GM18867 (cell line): ENCODE measurements around the gene HNRNPK.
"Not testable (repeated sequence)": the region's sequence is repeated elsewhere in the genome, so short reads cannot be mapped to it uniquely, and the experiment has no call there.

Experiments used
- ATAC-seq: cut with Tn5 transposase; IDR thresholded peaks from one replicate; pipeline ENCODE4 v1.9.1; 2021; ENCODE audit warnings: mild to moderate bottlenecking, moderate library complexity; ENCODE audit not compliant: unreplicated experiment

The HNRNPK gene

DNA sequence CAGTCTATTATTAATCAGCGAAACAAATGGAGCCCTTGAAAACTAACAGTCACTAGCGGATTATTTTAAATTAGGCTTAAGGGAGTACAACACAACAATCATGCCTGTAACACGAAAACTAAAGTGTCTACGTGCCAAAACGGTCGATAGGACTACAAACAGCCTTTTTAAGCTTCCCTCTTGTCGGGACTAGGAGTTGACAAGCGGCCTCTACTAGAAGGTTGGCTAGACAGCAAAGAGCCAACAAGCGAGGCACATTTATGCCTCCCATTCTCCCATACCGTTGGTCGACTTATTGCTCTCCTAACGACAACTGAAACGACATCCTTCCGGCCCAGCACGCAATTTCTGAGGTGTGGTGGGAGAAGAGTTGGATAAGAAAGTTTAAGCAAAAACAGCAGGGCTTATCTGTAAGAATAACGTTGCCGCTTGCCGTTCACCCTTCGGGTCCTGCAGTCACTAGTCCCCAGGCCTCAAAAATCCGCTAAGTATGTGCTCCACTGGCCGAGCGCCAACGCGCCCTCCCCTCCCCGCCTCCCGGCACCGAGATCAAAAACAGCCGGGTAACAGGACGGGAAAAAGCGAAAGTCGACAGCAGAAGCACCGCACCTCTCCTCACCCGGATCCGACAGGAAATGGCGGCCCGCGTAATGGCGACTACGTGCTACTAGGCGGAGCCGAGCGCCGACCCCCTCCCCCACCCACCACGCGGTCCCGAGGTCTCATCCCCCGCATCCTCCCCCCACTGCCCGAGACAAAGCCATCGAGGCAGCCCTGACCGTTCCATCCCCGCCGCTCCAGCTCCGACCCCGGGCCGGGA, 813 bp downstream of the HNRNPK start:
- peak; percentile 29 for ATAC-seq

DNA sequence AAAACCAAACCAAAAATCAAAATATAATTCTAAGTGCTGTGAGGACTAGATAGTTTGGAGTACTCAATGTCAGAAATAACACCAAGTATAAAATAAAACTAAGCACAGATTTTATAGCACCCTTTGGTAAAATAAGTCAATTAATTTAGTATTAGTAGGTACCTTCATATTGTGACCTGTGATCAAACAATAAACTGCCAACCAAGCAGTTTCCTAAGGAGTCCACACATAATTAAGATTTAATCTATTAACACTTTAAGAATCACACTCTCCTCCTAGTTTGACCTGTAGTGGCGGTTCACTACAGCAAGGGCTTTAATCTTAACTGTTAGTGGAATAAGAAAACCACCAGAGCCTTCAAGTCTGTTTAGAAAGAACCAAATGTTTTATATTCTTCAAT, 2.8 kb downstream of the HNRNPK start:
- no peak for ATAC-seq

DNA sequence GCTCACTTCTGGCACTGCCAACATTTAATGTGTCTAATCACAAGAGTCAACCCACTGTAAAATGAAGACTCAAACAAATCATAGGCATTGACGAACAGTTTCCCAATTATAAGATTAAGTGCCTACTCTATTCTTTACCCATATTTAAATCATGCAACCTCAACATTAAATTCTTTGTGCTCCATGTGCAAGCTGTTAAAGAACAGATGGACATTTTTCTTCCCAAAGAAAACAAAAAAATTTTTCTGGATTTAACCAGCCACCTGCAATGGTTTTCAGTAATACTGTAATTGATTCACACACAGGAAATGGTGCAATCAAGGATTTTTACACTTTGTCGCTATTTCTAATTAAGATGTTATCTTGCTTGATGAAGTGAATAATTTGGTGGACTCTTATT, 3.6 kb downstream of the HNRNPK start:
- no peak for ATAC-seq

DNA sequence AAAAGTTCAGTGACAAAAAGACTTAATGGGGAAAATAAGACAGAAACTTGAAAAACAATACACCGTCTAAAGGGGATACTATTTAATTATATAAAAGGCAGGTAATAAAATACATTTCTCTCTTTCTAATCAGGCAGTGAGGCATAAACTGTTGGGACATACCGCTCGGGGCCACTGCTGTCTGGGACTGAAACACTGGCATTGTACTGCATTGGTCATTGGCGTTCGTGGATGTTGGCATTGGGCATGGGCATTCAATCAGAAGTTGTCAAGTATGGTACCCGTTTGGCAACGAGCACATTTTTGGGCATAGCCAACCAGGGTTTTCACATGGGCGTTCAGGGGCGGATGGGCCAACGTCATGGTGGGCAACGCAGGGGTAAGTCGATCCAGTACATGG, 4.7 kb downstream of the HNRNPK start:
- ATAC-seq = no peak

DNA sequence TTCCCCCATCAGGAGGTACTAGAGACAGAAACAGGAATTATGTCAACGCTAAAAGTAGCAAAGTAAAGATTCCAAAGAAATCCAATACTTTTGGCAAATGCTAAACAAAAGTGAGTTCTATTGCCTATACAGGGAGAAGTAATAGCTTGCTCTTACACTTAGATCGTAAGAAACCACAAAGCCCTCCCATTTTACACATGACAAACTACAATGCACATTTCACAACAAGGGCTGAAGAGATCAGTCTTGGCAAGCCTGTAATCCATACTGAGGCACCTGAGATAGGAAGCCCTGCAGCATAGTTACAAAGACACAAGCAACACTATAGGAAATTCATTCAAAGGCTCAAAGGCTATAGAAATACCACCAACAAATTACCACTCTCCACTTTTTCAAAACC, 7.7 kb downstream of the HNRNPK start:
- no peak for ATAC-seq

DNA sequence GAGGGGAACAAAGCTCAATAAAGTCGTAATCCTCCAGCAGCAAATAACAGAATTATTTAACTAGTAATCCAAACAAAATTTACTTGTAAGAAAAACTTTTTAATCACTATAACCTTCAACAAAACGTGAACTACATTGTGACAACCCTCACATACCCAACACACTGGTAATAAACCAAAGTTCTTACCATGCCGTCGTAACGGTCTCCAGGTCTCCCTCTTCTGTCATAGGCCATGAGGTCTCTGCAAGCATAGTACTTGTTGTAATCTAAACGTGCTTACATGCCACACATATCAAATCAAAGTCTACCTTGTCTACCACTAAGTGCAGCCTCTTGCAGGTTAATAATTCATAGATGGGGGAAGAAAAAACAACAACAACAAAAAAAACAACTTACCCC, 8.5 kb downstream of the HNRNPK start:
- ATAC-seq = no peak

DNA sequence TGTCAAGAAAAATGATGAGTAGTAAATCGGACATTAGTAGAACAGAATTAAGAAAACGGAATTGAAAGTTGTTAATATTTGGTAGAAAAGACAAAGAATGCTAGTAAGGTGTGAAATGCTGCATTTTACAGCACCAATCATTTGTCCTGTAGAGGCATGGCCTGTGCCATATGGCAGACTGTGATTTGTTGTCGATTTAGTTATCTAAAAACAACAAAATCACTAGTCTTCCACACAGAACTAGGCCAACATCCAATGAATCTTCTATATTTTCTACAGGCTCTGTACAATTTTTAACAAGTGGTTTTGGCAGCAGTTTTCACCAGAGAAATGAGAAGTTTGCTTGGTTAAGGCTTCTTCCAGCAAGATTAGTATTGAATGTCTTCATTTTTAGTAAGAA, 10.4 kb downstream of the HNRNPK start:
- no peak for ATAC-seq

DNA sequence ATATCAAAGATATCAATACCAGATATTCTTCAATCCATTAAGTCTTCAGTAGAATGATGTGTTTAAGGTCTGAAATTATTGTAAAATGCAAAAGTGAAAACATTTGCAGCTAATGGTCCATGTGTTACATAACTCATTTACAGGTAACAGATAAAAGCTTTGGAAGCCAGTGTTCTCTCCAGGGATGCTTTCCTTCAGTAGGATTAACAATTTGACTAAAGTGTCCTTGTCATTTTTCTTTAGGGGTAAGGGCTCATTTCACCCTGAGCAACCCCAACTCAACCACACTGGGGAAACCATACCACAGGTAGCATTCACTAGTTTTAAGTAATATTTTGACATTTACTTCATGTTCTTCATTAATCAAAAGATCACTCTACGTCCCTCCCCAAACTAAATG, 12.9 kb downstream of the HNRNPK start:
- ATAC-seq = no peak

DNA sequence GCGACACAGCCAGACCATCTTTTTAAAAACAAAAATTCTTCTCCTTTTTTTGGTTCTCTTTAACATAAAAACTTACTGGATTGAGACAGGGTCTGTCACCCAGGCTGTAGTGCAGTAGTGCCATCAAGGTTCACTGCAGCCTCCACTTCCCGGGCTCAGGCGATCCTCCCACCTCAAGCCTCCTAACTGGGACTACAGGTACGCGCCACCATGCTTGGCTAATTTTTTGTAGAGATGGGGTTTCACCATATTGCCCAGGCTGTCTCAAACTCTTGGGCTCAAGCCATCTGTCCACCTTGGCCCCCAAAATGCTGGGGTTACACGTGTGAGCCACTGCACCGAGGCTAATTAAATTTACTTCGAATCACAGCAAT, 13.8 kb downstream of the HNRNPK start:
- ATAC-seq = no peak

DNA sequence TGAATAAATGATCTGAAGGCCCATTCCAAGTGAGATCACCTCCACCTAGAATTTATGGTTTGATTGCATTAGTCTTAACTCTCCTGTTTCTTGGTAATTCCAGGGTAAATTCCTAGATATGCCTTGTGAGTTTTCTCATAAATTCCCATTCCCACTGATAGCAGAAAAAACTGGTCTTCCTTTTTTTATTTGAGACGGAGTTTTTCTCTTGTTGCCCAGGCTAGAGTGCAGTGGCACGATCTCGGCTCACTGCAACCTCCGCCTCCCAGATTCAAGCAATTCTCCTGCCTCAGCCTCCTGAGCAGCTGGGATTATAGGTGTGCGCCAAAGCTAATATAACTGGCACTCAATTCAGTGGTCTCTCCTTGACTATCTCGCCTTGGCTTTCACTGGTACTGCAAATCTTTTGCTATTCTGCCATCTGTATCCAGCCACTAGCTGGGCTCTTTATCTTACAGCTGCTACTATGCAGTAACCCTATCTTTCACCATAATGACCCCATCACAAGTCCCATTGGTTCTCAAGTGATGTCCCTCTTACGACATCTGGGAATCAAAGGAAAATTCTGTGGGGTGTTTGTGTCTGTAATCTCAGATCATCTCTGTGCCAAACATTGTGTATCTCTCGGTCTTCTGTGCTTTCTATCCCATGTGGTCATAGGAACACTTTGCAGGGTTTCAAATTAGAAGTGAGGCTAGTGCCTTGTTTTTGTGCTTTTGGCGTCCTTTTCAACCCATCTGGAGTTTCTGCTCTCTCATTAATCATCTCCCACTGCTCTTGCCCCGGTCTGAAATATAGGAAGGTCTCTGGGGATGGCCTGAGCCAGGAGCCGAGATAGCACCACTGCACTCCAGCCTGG, 14.4 kb downstream of the HNRNPK start:
- no peak for ATAC-seq

DNA sequence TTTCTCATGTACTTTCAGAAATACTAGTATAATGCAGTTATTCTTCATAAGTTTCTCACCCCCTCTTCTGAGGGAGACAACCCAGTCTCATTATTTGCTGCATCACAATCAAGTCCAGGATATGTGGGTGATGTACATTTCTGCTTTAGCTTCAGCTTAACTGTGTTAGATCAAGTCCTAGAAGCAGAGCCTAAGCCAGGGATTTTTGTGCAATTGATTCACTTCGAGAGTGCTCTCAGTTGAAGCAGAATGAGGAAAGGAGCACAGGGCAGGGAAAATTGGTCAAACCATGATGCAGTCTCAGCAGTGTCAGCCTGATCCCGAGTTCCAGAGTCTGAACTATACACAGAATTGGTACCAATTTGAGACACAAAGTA, 15.1 kb downstream of the HNRNPK start:
- ATAC-seq = no peak

DNA sequence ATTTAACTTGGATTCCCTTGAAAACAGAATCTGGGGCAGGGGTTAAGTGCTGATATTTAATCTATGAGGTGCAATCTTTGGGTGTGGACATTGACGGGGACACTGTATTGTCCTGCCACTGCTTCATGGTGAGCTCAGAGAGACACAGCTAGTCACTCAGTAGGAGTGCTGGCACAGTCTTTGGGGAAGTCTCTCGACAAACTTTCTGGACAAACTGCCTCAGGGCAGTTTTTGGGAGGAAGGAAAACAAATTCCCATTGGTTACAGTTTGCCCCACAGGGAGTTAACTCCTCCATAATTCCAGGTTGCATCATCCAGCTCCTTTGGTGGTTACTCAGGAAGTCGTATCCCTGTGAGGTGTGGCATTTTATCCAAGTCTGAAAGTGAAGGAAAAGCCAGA, 17.9 kb downstream of the HNRNPK start:
- ATAC-seq = no peak

DNA sequence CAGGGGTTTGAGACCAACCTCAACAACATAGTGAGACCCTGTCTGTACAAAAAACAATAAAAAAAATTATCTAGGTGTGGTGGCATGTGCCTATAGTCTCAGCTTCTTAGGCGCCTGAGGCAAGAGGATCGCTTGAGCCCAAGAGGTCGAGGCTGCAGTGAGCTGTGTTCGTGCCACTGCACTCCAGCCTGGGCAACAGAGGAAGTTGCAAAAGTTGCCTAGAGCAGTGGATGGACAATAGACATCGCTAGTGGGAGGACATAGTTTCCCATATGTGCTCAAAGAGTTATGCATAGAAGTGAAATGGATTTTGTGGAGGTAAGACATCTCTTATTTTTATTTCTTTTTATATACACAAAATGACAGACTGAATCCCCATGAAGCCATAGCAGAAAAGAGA, 19.0 kb downstream of the HNRNPK start:
- no peak for ATAC-seq

DNA sequence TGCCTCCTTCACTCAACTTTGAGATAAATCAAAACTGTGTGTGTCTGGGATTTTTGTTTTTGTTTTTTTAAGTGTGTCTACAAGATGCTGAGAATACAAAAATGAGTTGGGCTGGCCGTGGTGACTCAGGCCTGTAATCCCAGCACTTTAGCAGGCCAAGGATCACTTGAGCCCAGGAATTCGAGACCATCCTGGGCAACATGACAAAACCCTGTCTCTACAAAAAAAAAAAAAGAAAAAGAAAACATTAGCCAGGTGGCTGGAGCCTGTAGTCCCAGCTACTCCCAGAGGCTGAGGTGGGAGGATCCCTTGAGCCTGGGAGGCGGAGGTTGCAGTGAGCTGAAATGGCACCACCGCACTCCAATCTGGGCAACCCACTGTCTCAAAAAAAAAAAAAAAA, 21.0 kb downstream of the HNRNPK start:
- ATAC-seq = no peak

DNA sequence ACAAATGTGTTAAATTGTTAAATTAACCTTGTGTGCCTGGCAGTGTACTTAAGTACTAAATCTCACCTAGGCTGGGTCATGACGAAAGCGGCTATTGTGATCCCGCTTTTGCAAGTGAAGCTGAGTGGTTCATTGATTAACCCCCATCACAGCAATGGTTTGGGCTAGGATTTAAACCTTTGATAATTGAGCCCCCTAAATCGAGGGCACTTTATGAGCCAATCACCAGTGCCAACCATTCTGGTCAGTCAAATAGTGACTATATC, 22.8 kb downstream of the HNRNPK start:
- ATAC-seq = no peak

DNA sequence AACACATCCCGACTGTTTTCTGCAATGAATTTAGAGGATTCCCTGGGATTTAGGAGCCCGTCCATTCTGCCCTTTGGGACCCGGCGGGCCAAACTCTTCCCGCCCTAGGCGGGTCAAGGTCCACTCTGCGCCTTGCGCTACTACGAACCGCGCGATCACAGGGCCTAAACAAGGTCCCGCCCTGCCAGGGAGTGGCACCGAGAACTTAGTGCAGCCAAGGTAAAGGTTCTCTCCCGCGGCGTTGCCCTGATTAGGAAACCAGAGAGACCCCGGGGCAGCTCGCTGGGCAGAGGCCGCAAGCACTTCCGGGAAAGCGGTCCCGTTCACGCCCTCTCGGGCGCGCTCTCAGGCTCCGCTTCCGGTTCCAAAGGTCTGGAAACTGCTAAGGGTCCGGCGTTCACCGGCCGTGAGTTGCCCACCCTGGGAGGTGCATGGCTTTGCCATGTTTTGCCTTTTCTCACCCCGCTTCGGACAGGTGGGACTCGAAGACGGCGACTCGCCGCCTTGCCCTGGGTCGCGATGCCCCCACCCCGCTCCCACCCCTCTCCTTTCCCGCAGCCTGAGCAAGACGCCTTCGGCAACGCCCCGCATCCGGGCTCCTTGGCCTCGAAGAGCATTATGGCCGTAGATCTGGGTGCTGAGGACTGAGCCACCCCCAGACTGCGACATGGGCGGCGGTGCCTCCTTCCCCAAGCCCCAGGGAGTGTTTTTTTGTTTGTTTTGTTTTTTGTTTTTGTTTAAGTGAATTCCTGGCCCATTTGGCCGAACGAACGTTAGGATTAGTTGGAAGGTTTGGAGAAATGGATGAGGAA, 23.4 kb downstream of the HNRNPK start:
- ATAC-seq = peak; percentile 76

DNA sequence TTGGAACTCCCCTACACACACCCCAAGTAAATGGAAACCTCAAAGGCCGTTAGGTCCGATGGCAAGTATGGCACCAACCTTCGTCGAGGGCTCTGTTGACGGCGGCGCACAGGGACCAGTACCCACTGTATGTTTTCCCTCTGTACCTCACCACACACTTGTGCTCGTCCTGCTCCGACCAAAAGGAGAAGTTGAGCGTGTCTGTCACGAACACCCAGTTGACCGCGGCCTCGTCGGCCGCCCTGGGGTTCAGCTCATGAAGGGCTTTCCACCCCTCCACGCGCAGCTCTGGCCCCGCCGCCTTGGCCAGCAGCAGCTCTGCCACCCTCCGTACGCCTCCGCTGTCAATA, 24.0 kb downstream of the HNRNPK start:
- ATAC-seq = peak; percentile 72

DNA sequence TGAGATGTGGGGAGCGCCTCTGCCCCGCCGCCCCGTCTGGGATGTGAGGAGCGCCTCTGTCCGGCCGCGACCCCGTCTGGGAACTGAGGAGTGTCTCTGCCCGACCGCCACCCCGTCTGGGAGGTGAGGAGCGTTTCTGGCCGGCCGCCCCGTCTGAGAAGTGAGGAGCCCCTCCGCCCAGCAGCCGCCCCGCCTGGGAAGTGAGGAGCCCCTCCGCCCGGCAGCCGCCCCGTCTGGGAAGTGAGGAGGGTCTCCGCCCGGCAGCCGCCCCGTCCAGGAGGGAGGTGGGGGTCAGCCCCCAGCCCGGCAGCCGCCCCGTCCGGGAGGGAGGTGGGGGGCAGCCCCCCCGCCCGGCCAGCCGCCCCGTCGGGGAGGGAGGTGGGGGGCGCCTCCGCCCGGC, 31.9 kb downstream of the HNRNPK start:
- ATAC-seq = not testable (repeated sequence)

DNA sequence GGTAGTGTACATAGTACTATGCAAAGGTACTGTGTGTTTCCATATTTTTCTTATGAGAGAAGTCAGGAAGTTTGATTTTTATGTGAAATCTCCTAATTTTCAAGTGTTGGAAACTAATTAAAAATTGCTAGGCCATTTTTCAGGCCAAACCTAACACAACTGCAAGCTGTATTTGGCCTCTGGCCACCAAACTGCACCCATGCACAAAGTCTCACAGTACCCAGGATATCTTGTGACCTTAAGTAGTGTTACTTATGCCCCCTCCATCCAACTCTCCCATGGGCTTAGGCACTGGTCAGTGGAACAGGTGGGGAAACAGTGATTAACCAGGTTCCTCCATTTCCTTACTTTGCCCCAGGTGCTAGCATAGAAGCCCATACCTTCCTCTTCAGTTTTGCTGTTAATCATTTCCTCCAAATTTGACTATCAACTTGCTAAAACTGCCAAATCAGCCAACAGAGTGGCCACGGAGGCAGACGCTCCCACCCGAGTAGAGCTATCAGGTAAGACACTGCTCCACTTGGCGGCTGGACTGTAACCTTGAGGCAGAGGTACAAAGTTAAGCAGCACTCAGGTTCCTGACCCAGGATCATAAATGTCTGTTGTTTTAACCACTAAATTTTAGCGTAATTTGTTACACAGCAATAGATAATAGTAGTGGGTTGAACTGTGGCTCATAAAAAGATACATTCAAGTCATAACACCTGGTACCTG, 39.3 kb downstream of the HNRNPK start:
- no peak for ATAC-seq

DNA sequence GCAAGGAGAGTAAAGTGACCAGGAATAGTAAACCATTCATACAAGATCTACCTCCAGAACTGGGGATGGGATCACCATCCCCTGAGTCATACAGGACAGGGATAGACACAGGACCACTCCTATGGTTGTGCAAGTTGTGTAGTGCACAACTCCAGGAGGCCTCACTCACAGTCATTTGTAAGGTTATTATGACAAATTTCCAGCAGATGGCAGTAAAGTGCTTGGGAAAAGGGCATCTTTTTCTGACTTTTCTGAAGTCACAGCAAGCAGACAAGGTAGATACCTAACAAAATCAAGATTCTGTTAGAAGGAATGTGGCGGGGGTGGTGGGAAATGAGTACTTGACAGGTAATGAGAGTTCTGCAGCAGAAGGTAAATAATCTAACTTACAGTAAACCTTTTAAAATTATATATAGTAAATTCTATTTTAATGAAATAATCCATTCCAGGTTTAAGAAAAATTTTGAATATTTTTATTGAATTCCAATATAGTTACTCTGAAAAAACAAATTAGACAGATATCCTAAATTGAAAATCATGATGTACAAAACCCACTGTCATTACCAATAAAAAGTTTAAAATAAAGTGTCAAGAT, 42.1 kb downstream of the HNRNPK start:
- peak; percentile 74 for ATAC-seq

DNA sequence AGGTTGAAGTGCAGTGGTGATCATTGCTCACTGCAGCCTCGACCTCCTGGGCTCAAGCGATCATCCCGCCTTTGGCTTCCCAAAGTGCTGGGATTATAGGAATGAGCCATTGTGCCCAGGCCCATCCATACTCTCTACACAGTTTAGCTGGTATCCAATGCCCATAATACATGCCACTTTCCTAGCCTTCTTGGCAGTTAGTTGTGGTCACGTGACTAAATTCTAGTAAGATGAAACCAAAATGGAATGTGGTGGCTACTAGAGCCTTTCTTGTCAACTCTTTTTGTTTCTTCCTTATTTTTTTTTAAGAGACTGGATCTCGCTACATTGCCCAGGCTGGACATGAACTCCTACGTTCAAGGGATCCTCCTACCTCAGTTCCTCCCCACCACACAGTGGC, 43.5 kb downstream of the HNRNPK start:
- ATAC-seq = no peak
